Ishikawa (cell line): ENCODE results near the gene GCM1.

ENCODE experiments used
- CEBPB ChIP-seq: IDR thresholded peaks from 2 replicates; pipeline ENCODE4 v1.6.1; 2012
- CREB1 ChIP-seq: IDR thresholded peaks from 2 replicates; pipeline ENCODE4 v1.6.1; 2012; ENCODE audit warnings: low read depth
- EP300 ChIP-seq: IDR thresholded peaks from 2 replicates; pipeline ENCODE4 v1.6.1; 2012; ENCODE audit warnings: borderline replicate concordance
- TAF1 ChIP-seq: IDR thresholded peaks from 2 replicates; pipeline ENCODE4 v1.6.1; 2012; ENCODE audit warnings: low read depth, mild to moderate bottlenecking
- YY1 ChIP-seq: IDR thresholded peaks from 2 replicates; pipeline ENCODE4 v1.6.1; 2012; ENCODE audit warnings: low read depth
- TF ChIP-seq, protein P1 (sequence below): IDR thresholded peaks from 2 replicates; pipeline ENCODE4 v1.6.1; 2012
- TF ChIP-seq, protein P2 (sequence below): IDR thresholded peaks from 2 replicates; pipeline ENCODE4 v1.6.1; 2012; ENCODE audit warnings: low read depth, mild to moderate bottlenecking

DNA sequence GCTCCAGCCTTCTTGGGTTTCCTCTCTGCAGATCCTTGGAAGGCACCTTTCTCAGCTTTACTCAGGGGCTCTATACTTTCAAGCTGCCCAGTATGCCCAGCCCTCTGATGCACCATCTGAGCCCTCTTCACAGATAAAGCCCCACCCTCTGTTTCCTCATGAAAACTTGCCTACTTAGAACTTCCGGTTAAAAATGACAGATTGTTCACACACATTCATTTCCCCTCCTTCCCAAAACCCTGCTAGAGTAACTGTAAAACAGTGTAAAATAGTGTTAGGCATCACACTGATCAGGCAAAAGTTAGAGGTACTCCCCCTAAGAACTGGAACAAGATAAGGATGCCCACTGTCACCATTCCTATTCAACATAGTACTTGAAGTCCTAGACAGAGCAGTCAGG is 14.0 kb upstream of the GCM1 start:
- TF ChIP-seq, protein P1, sequence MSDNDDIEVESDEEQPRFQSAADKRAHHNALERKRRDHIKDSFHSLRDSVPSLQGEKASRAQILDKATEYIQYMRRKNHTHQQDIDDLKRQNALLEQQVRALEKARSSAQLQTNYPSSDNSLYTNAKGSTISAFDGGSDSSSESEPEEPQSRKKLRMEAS, result no peak
- no peak for TF ChIP-seq TAF1
- TF ChIP-seq, protein P2, sequence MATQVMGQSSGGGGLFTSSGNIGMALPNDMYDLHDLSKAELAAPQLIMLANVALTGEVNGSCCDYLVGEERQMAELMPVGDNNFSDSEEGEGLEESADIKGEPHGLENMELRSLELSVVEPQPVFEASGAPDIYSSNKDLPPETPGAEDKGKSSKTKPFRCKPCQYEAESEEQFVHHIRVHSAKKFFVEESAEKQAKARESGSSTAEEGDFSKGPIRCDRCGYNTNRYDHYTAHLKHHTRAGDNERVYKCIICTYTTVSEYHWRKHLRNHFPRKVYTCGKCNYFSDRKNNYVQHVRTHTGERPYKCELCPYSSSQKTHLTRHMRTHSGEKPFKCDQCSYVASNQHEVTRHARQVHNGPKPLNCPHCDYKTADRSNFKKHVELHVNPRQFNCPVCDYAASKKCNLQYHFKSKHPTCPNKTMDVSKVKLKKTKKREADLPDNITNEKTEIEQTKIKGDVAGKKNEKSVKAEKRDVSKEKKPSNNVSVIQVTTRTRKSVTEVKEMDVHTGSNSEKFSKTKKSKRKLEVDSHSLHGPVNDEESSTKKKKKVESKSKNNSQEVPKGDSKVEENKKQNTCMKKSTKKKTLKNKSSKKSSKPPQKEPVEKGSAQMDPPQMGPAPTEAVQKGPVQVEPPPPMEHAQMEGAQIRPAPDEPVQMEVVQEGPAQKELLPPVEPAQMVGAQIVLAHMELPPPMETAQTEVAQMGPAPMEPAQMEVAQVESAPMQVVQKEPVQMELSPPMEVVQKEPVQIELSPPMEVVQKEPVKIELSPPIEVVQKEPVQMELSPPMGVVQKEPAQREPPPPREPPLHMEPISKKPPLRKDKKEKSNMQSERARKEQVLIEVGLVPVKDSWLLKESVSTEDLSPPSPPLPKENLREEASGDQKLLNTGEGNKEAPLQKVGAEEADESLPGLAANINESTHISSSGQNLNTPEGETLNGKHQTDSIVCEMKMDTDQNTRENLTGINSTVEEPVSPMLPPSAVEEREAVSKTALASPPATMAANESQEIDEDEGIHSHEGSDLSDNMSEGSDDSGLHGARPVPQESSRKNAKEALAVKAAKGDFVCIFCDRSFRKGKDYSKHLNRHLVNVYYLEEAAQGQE, result no peak
- no peak for TF ChIP-seq YY1
- no peak for TF ChIP-seq EP300
- TF ChIP-seq CREB1, result no peak
- TF ChIP-seq CEBPB, result no peak
